Mucosa of stomach (tissue), 1 donor: ENCODE measurements around the gene METTL9.
A peak's percentile ranks its signal among the peaks of the same experiment; 100 is the strongest.
"Not testable (repeated sequence)": the region's sequence is repeated elsewhere in the genome, so short reads cannot be mapped to it uniquely, and the experiment has no call there.

Experiments
- H3K27me3 ChIP-seq: one replicate; pipeline ENCODE4 v1.7.0; 2013; ENCODE audit warnings: mild to moderate bottlenecking, low read length; ENCODE audit not compliant: control insufficient read depth, insufficient read depth
- H3K36me3 ChIP-seq: one replicate; pipeline ENCODE4 v1.7.0; 2013; ENCODE audit warnings: low read length; ENCODE audit not compliant: control insufficient read depth, insufficient read depth
- H3K4me1 ChIP-seq: one replicate; pipeline ENCODE4 v1.7.0; 2013; ENCODE audit warnings: mild to moderate bottlenecking, low read length; ENCODE audit not compliant: control insufficient read depth, insufficient read depth
- H3K4me3 ChIP-seq: one replicate; pipeline ENCODE4 v1.7.0; 2013; ENCODE audit warnings: low read length
- H3K9ac ChIP-seq: one replicate; pipeline ENCODE4 v1.7.0; 2013; ENCODE audit warnings: mild to moderate bottlenecking, low read length, moderate library complexity
- H3K9me3 ChIP-seq: one replicate; pipeline ENCODE4 v1.7.0; 2013; ENCODE audit warnings: mild to moderate bottlenecking, low read length, moderate library complexity; ENCODE audit not compliant: control insufficient read depth
- donor health status: Pancreatic carcinoma.

METTL9 gene

GRCh38 chr16:21599122-21600030 is at the start of gene METTL9:
Gene METTL9 (plus strand): TSS chr16:21599577. CDS start chr16:21599734, 157 bp downstream.
- no peaks in the 10 kb centered on the region for H3K9me3 ChIP-seq
- peak within 1 kb of the TSS; percentile 94 for H3K9ac ChIP-seq
- H3K4me1 ChIP-seq, result peaks cover 17% of the 10 kb centered on the region
- H3K4me3 ChIP-seq, result peak within 1 kb of the TSS; percentile 61
- H3K36me3 ChIP-seq, result no peaks in the 10 kb centered on the region
- H3K27me3 ChIP-seq, result no peaks in the 10 kb centered on the region

DNA sequence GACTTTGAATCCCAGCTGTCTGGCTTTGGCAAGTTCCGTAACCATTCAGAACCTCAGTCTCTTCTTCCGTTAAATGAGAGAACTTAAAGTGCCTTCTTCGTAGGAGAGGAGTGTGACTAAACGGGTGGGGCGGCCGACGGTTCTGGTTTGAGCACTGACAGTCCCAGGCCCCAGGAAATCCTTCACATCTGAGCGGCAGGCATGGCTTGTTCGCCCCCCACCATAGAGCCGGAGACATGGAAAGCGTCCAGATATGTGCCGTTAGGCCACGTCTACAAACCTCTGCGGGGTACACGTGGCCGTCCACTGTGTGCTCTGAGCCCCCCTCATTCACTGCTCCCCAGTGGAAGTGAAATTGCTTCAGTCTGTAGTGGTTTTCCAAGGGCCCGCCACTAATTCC is 49.4 kb upstream of the METTL9 start:
- H3K27me3 ChIP-seq, H3K9me3 ChIP-seq, H3K9ac ChIP-seq, H3K36me3 ChIP-seq, H3K4me1 ChIP-seq, H3K4me3 ChIP-seq: not testable (repeated sequence)

DNA sequence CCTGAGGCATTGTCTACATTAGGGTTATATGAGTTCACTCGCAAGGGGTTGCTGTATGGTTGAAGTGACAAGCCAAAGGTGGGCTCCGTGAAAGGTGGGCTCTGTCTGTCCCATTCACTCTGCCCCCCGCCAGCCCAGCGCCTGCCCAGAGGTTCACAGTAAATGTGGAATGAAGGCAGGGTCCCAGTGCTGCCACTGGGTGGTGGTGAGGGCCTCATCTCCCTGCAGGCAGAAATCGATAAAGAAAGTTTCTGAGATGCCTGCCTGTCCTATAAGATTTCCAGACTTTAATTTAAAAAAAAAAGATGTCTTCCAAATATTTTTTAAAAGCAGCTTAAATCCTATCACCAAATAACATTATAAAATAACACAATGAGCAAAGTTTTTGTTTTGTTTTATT is 48.9 kb upstream of the METTL9 start:
- H3K9ac ChIP-seq, H3K27me3 ChIP-seq, H3K9me3 ChIP-seq, H3K4me1 ChIP-seq, H3K36me3 ChIP-seq, H3K4me3 ChIP-seq: not testable (repeated sequence)

DNA sequence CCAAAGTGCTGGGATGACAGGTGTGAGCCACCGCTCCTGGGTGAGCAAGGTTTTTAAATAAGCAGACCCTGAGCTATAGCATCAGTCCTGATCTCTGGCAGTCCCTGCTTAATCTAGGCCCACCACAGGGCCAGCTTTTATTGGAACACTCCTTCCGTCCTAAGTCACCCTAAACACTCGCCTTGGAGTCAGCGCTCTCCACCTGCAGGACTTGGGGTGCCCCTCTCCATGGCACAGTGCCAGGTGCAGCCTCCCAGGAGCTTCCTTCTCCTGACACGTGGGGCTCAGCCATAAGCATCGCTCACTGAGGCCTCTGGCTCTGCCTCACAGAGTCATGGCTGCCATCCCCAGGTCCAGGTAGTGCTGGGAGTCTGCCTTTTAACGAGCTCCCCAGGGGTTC is 48.3 kb upstream of the METTL9 start:
- not testable (repeated sequence) for H3K27me3 ChIP-seq, H3K9me3 ChIP-seq, H3K4me3 ChIP-seq, H3K9ac ChIP-seq, H3K4me1 ChIP-seq, H3K36me3 ChIP-seq

DNA sequence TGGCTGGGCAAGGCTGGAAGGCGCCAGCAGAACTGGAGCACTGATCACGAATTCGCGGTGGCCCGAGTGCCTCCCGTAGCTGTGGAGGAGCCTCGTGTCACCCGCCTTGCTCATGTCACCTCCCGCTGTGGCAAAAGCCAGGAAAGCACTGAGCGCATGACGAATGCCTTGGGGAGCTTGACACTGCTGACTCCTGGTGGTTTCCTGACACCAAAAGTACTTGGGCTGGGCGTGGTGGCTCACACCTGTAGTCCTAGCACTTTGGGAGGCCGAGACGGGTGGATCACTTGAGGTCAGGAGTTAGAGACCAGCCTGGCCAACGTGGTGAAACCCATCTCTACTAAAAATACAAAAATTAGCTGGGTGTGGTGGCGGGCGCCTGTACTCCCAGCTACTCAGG is 47.8 kb upstream of the METTL9 start:
- H3K9ac ChIP-seq, H3K4me3 ChIP-seq, H3K9me3 ChIP-seq, H3K4me1 ChIP-seq, H3K27me3 ChIP-seq, H3K36me3 ChIP-seq: not testable (repeated sequence)

DNA sequence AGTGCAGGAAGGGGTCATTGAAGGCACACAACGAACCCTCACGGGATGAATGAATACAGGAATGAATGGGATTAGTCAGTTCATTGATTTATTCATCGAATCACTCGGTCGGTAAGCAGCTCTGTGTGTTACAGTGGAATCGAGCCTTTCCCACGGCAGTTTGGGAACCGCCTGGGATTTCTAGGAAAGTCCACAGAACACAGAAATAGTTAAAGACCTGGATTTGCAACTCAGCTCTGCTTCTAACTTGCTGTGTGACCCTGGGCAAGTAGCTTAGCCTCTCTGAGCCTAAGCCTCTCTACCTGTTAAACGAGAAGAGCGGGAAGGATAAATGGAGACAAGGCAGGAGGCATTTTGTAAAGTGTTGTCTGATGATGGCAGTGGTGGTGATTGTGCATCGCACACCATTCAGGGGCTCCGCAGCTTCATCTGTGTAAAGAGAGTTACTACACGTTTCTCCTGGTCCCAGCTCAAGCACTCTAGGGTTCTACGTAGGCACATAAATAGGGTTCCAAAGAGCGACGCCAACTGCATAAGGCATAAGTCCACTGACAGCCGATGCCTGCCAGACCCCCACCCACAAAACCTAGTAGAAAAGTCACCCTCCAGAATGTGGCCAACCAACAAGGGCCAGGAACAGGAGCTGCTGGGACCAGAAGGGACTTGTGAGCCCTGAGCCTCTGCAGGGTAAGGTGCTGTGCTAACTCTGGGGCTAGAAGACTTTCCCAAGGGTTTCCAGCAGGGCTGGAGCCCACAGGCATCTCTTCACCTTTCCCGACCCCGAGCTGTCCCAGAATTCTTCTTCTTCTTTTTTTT is 45.7 kb upstream of the METTL9 start:
- H3K36me3 ChIP-seq, H3K4me3 ChIP-seq, H3K9ac ChIP-seq, H3K4me1 ChIP-seq, H3K9me3 ChIP-seq, H3K27me3 ChIP-seq: not testable (repeated sequence)

- no peak overlapping the region for H3K4me3 ChIP-seq
- no peaks in the 10 kb centered on the region for H3K9me3 ChIP-seq
- H3K27me3 ChIP-seq, result peaks cover 3% of the 10 kb centered on the region
- H3K4me1 ChIP-seq, result peaks cover 8% of the 10 kb centered on the region
- H3K9ac ChIP-seq, result peak overlapping the region; percentile 44
- no peaks in the 10 kb centered on the region for H3K36me3 ChIP-seq
These were observed 44.4 kb upstream of the METTL9 start for GRCh38 chr16:21554795-21555585.

- H3K4me1 ChIP-seq, H3K27me3 ChIP-seq, H3K9ac ChIP-seq, H3K4me3 ChIP-seq, H3K9me3 ChIP-seq, H3K36me3 ChIP-seq: not testable (repeated sequence)
These were observed 43.8 kb upstream of the METTL9 start for GRCh38 chr16:21555621-21556020.

DNA sequence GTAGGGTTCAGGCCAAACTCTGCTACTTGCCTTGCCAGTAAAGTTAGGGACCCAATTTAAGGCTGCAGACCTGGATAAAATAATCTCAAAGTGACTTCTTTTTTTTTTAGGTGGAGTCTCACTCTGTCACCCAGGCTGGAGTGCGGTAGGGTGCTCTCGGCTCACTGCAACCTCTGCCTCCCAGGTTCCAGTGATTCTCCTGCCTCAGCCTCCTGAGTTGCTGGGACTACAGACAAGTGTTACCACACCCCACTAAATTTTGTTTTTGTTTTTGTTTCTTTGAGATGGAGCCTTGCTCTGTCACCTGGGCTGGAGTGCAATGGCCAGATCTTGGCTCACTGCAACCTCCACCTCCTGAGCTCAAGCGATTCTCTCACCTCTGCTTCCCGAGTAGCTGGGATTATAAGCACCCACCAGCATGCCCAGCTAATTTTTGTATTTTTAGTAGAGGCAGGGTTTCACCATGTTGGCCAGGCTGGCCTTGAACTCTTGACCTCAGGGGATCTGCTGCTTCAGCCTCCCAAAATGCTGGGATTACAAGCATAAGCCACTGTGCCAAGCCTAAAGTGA is 43.3 kb upstream of the METTL9 start:
- not testable (repeated sequence) for H3K36me3 ChIP-seq, H3K4me1 ChIP-seq, H3K9ac ChIP-seq, H3K27me3 ChIP-seq, H3K9me3 ChIP-seq, H3K4me3 ChIP-seq

DNA sequence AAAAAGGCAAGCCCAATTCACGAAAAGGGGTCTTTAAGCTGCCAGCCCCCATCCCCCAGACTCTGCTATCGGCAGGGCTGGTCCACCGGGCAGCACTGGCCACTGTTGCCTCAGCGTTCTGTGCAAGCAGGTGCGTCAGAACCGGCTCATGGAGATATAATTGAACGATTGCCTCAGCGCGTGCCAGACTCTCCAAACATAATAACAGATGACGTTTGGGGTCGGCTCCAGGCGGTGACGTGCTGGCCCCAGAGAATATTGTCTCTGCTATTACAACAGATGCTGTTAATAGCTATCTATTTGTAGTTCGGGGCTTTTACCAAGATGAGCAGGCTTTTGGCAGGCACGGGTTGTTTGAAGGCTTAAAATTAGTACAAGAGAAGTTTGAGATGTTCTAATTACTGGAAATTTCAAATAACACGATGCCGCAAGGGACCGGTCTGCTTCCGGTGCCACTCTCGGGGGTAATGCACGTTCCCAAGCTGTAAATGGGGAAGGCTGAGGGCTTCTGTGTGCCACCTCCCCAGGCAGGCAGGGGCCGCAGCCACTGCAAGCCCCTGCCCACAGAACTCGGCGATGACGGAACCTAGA is 42.6 kb upstream of the METTL9 start:
- H3K4me1 ChIP-seq, H3K9ac ChIP-seq, H3K4me3 ChIP-seq, H3K36me3 ChIP-seq, H3K27me3 ChIP-seq, H3K9me3 ChIP-seq: not testable (repeated sequence)

- Histone ChIP-seq H3K27me3 (no peaks in the 10 kb centered on the region), H3K9ac (no peak overlapping the region), H3K36me3 (no peaks in the 10 kb centered on the region), H3K4me1 (peaks cover 1% of the 10 kb centered on the region), H3K4me3 (no peak overlapping the region), H3K9me3 (no peaks in the 10 kb centered on the region)
These were observed 38.9 kb upstream of the METTL9 start for GRCh38 chr16:21560462-21560861.
